HUES6 (cell line): ENCODE results near the gene SCFD2.

ENCODE experiments used
- H3K27ac ChIP-seq: 2 replicates; pipeline ENCODE4 v1.7.0; 2013; ENCODE audit warnings: low read depth, mild to moderate bottlenecking, low read length, inconsistent platforms
- H3K27me3 ChIP-seq: 2 replicates; pipeline ENCODE4 v1.6.1; 2013; ENCODE audit warnings: low read length; ENCODE audit not compliant: control insufficient read depth, insufficient read depth
- H3K36me3 ChIP-seq: 2 replicates; pipeline ENCODE4 v1.6.1; 2013; ENCODE audit warnings: low read length; ENCODE audit not compliant: control insufficient read depth, insufficient read depth
- H3K4me1 ChIP-seq: 2 replicates; pipeline ENCODE4 v1.6.1; 2013; ENCODE audit warnings: low read length; ENCODE audit not compliant: control insufficient read depth, insufficient read depth
- H3K4me3 ChIP-seq: 2 replicates; pipeline ENCODE4 v1.5.1; 2013; ENCODE audit warnings: low read depth, low read length
- H3K9ac ChIP-seq: one replicate; pipeline ENCODE4 v1.6.1; 2013; ENCODE audit warnings: mild to moderate bottlenecking, low read length
- H3K9me3 ChIP-seq: 2 replicates; pipeline ENCODE4 v1.6.1; 2013; ENCODE audit warnings: low read depth, low read length; ENCODE audit not compliant: control insufficient read depth, insufficient read depth

Gene SCFD2

GRCh38 chr4:52949336-52949735 lies 416.5 kb downstream of the SCFD2 start:
- H3K9ac ChIP-seq = no peak overlapping the region
- no peak overlapping the region for H3K27ac ChIP-seq
- peaks cover 12% of the 10 kb centered on the region for H3K4me1 ChIP-seq
- H3K27me3 ChIP-seq = no peaks in the 10 kb centered on the region
- no peaks in the 10 kb centered on the region for H3K9me3 ChIP-seq
- H3K36me3 ChIP-seq = no peaks in the 10 kb centered on the region
- no peak overlapping the region for H3K4me3 ChIP-seq

GRCh38 chr4:52948057-52948423 lies 417.8 kb downstream of the SCFD2 start:
- Histone ChIP-seq H3K4me1 (peaks cover 12% of the 10 kb centered on the region), H3K27ac (no peak overlapping the region), H3K9ac (no peak overlapping the region), H3K4me3 (no peak overlapping the region), H3K36me3 (no peaks in the 10 kb centered on the region), H3K27me3 (no peaks in the 10 kb centered on the region), H3K9me3 (no peaks in the 10 kb centered on the region)

GRCh38 chr4:52947401-52948056 lies 418.3 kb downstream of the SCFD2 start:
- peaks cover 12% of the 10 kb centered on the region for H3K4me1 ChIP-seq

GRCh38 chr4:52946855-52947254 lies 419.0 kb downstream of the SCFD2 start:
- no peak overlapping the region for H3K4me3 ChIP-seq
- H3K27me3 ChIP-seq = no peaks in the 10 kb centered on the region
- no peaks in the 10 kb centered on the region for H3K9me3 ChIP-seq
- peaks cover 12% of the 10 kb centered on the region for H3K4me1 ChIP-seq
- H3K9ac ChIP-seq = no peak overlapping the region
- no peak overlapping the region for H3K27ac ChIP-seq
- H3K36me3 ChIP-seq = no peaks in the 10 kb centered on the region

More at GRCh38 chr4:52947401-52948056, 418.3 kb downstream of the SCFD2 start:
- Histone ChIP-seq H3K4me3 (no peak overlapping the region), H3K9ac (no peak overlapping the region), H3K27me3 (no peaks in the 10 kb centered on the region), H3K9me3 (no peaks in the 10 kb centered on the region), H3K36me3 (no peaks in the 10 kb centered on the region), H3K27ac (no peak overlapping the region)

GRCh38 chr4:52945982-52946381 lies 419.9 kb downstream of the SCFD2 start:
- no peaks in the 10 kb centered on the region for H3K36me3 ChIP-seq
- H3K9me3 ChIP-seq = no peaks in the 10 kb centered on the region
- no peak overlapping the region for H3K9ac ChIP-seq
- H3K4me1 ChIP-seq = peaks cover 12% of the 10 kb centered on the region
- no peak overlapping the region for H3K4me3 ChIP-seq
- H3K27me3 ChIP-seq = no peaks in the 10 kb centered on the region
- no peak overlapping the region for H3K27ac ChIP-seq

- no peaks in the 10 kb centered on the region for H3K9me3 ChIP-seq
Measured at GRCh38 chr4:52945326-52945898, 420.4 kb downstream of the SCFD2 start.

GRCh38 chr4:52943677-52944076 lies 422.2 kb downstream of the SCFD2 start:
- no peaks in the 10 kb centered on the region for H3K9me3 ChIP-seq
- H3K4me3 ChIP-seq = no peak overlapping the region

More at GRCh38 chr4:52945326-52945898, 420.4 kb downstream of the SCFD2 start:
- Histone ChIP-seq H3K36me3 (no peaks in the 10 kb centered on the region), H3K27ac (no peak overlapping the region), H3K9ac (no peak overlapping the region), H3K4me3 (no peak overlapping the region), H3K27me3 (no peaks in the 10 kb centered on the region), H3K4me1 (peaks cover 10% of the 10 kb centered on the region)

GRCh38 chr4:52942936-52943335 lies 422.9 kb downstream of the SCFD2 start:
- peaks cover 4% of the 10 kb centered on the region for H3K4me1 ChIP-seq
- no peaks in the 10 kb centered on the region for H3K9me3 ChIP-seq
- no peak overlapping the region for H3K4me3 ChIP-seq
- H3K27ac ChIP-seq = no peak overlapping the region
- H3K27me3 ChIP-seq = no peaks in the 10 kb centered on the region
- no peak overlapping the region for H3K9ac ChIP-seq
- no peaks in the 10 kb centered on the region for H3K36me3 ChIP-seq

More at GRCh38 chr4:52943677-52944076, 422.2 kb downstream of the SCFD2 start:
- peaks cover 4% of the 10 kb centered on the region for H3K4me1 ChIP-seq
- no peaks in the 10 kb centered on the region for H3K27me3 ChIP-seq
- no peaks in the 10 kb centered on the region for H3K36me3 ChIP-seq
- no peak overlapping the region for H3K27ac ChIP-seq
- no peak overlapping the region for H3K9ac ChIP-seq

- Histone ChIP-seq H3K27ac (no peak overlapping the region), H3K9me3 (no peaks in the 10 kb centered on the region), H3K4me1 (peaks cover 4% of the 10 kb centered on the region), H3K36me3 (no peaks in the 10 kb centered on the region), H3K4me3 (no peak overlapping the region), H3K9ac (no peak overlapping the region), H3K27me3 (no peaks in the 10 kb centered on the region)
Measured at GRCh38 chr4:52941450-52941849, 424.4 kb downstream of the SCFD2 start.

GRCh38 chr4:52939739-52940138 lies 426.1 kb downstream of the SCFD2 start:
- Histone ChIP-seq H3K4me1 (peaks cover 4% of the 10 kb centered on the region), H3K9ac (no peak overlapping the region), H3K4me3 (no peak overlapping the region), H3K27ac (no peak overlapping the region), H3K36me3 (no peaks in the 10 kb centered on the region), H3K27me3 (no peaks in the 10 kb centered on the region), H3K9me3 (no peaks in the 10 kb centered on the region)

GRCh38 chr4:52939325-52939724 lies 426.5 kb downstream of the SCFD2 start:
- no peaks in the 10 kb centered on the region for H3K9me3 ChIP-seq
- H3K9ac ChIP-seq = no peak overlapping the region
- no peaks in the 10 kb centered on the region for H3K36me3 ChIP-seq

More at GRCh38 chr4:52939325-52939724, 426.5 kb downstream of the SCFD2 start:
- Histone ChIP-seq H3K27me3 (no peaks in the 10 kb centered on the region), H3K27ac (no peak overlapping the region), H3K4me3 (no peak overlapping the region), H3K4me1 (peaks cover 4% of the 10 kb centered on the region)
